IMR-90 (cell line): Measurements from ENCODE around the gene MAGI2.

Experiments
- CTCF ChIP-seq: conservative IDR thresholded peaks from 2 replicates; pipeline ENCODE4 v1.5.1; 2012; ENCODE audit warnings: mild to moderate bottlenecking, low read depth, low read length, improper control_type of control experiment
- MAFK ChIP-seq: IDR thresholded peaks from 2 replicates; pipeline ENCODE4 v1.6.1; 2012; ENCODE audit warnings: low read depth, low read length, improper control_type of control experiment
- MXI1 ChIP-seq: IDR thresholded peaks from 2 replicates; pipeline ENCODE4 v1.6.1; 2012; ENCODE audit warnings: low read depth, mild to moderate bottlenecking, low read length, moderate library complexity, borderline replicate concordance
- POLR2A ChIP-seq: IDR thresholded peaks from 2 replicates; pipeline ENCODE4 v1.6.1; 2012; ENCODE audit warnings: mild to moderate bottlenecking, low read depth, low read length
- USF2 ChIP-seq: fragments of 150-350 bp; IDR thresholded peaks from 2 replicates; pipeline ENCODE4 v1.6.1; 2017; ENCODE audit warnings: mild to moderate bottlenecking, antibody characterized with exemption, low read length, low read depth

- no peak for TF ChIP-seq CTCF
- no peak for TF ChIP-seq USF2
- no peak for TF ChIP-seq MXI1
- no peak for TF ChIP-seq POLR2A
- TF ChIP-seq MAFK: no peak
Measured at GRCh38 chr7:79199961-79200360, 253.5 kb downstream of the MAGI2 start.
